Measurements from ENCODE around the gene CCDC127.
A peak's percentile ranks its signal among the peaks of the same experiment; 100 is the strongest.
"Not testable (repeated sequence)": the region's sequence is repeated elsewhere in the genome, so short reads cannot be mapped to it uniquely, and the experiment has no call there.

Gene CCDC127

GRCh38 chr5:234450-234849 lies 16.5 kb upstream of the CCDC127 start:
- TF ChIP-seq, protein P1, sequence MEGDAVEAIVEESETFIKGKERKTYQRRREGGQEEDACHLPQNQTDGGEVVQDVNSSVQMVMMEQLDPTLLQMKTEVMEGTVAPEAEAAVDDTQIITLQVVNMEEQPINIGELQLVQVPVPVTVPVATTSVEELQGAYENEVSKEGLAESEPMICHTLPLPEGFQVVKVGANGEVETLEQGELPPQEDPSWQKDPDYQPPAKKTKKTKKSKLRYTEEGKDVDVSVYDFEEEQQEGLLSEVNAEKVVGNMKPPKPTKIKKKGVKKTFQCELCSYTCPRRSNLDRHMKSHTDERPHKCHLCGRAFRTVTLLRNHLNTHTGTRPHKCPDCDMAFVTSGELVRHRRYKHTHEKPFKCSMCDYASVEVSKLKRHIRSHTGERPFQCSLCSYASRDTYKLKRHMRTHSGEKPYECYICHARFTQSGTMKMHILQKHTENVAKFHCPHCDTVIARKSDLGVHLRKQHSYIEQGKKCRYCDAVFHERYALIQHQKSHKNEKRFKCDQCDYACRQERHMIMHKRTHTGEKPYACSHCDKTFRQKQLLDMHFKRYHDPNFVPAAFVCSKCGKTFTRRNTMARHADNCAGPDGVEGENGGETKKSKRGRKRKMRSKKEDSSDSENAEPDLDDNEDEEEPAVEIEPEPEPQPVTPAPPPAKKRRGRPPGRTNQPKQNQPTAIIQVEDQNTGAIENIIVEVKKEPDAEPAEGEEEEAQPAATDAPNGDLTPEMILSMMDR (IDR thresholded peaks at IDR 0.05), result no peak
- H3K27ac Mint-ChIP-seq, result no peak overlapping the region
- DNase-seq, result no peak
- no peak overlapping the region for H3K4me3 Mint-ChIP-seq
- peaks cover 63% of the 10 kb centered on the region for H3K36me3 Mint-ChIP-seq (ENCODE audit: low read depth)
- H3K27me3 Mint-ChIP-seq (ENCODE audit: low read depth, poor library complexity), result no peaks in the 10 kb centered on the region
- peaks cover 7% of the 10 kb centered on the region for H3K4me1 Mint-ChIP-seq
- H3K9me3 Mint-ChIP-seq, result no peaks in the 10 kb centered on the region

- not testable (repeated sequence) for DNase-seq; H3K27me3 Mint-ChIP-seq (ENCODE audit: low read depth, poor library complexity); H3K9me3 Mint-ChIP-seq; H3K4me1 Mint-ChIP-seq; H3K4me3 Mint-ChIP-seq
- Mint-ChIP-seq H3K27ac (peak overlapping the region; percentile 41), H3K36me3 (ENCODE audit: low read depth) (peaks cover 63% of the 10 kb centered on the region)
These were observed 15.5 kb upstream of the CCDC127 start for GRCh38 chr5:233426-233825.

- H3K27me3 Mint-ChIP-seq (ENCODE audit: low read depth, poor library complexity), result no peaks in the 10 kb centered on the region
- DNase-seq, result no peak
- TF ChIP-seq, protein P1 (IDR thresholded peaks at IDR 0.05), result no peak
- H3K27ac Mint-ChIP-seq, result peak overlapping the region; percentile 78
- no peak overlapping the region for H3K4me3 Mint-ChIP-seq
- H3K4me1 Mint-ChIP-seq, result peaks cover 7% of the 10 kb centered on the region
- H3K9me3 Mint-ChIP-seq, result no peaks in the 10 kb centered on the region
- peaks cover 58% of the 10 kb centered on the region for H3K36me3 Mint-ChIP-seq (ENCODE audit: low read depth)
These were observed 13.7 kb upstream of the CCDC127 start for GRCh38 chr5:231661-232060.

DNA sequence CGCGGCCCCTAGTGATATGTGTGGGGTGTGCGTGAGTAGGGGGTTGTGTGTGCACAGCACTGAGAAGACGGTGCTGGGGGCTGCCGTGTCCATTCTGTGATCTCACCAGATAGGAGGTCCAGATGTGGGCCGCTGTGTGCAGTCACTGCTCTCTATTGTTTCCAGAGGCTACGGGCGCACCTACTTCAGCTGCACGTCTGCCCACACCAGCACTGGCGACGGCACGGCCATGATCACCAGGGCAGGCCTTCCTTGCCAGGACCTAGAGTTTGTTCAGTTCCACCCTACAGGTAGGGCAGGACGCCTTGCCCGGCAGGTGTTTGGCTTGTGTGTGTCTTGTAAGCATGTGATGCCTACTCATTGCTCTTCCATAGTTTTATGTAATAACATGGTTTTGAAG lies 12.8 kb upstream of the CCDC127 start:
- TF ChIP-seq, protein P1 (IDR thresholded peaks at IDR 0.05), result no peak
- Mint-ChIP-seq H3K36me3 (ENCODE audit: low read depth) (peaks cover 58% of the 10 kb centered on the region), H3K9me3 (no peaks in the 10 kb centered on the region), H3K4me3 (no peak overlapping the region), H3K4me1 (peaks cover 7% of the 10 kb centered on the region), H3K27ac (no peak overlapping the region), H3K27me3 (ENCODE audit: low read depth, poor library complexity) (no peaks in the 10 kb centered on the region)
- DNase-seq, result no peak

DNA sequence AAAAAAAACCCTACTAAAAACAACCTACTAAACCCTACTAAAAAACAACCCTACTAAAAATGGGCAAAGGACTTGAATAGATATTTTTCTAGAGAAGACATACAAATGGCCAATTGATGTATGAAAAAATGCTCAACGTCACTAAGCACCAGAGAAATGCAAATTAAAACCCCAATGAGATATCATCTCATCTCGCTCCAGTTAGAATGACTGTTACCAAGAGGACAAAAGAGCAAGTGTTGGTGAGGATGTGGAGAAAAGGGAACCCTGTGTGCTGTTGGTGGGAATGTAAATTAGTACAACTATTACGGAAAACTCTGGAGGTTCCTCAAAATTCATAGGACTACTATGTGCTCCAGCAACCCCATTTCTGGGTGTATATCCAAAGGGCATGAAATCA lies 10.9 kb upstream of the CCDC127 start:
- no peak for DNase-seq
- no peak overlapping the region for H3K4me3 Mint-ChIP-seq

GRCh38 chr5:227375-227774 lies 9.4 kb upstream of the CCDC127 start:
- not testable (repeated sequence) for H3K4me3 Mint-ChIP-seq; H3K4me1 Mint-ChIP-seq; H3K9me3 Mint-ChIP-seq; DNase-seq; H3K27ac Mint-ChIP-seq; H3K27me3 Mint-ChIP-seq (ENCODE audit: low read depth, poor library complexity)
- peaks cover 51% of the 10 kb centered on the region for H3K36me3 Mint-ChIP-seq (ENCODE audit: low read depth)

More for the DNA sequence above, 10.9 kb upstream of the CCDC127 start:
- H3K36me3 Mint-ChIP-seq (ENCODE audit: low read depth), result peaks cover 59% of the 10 kb centered on the region
- peaks cover 7% of the 10 kb centered on the region for H3K4me1 Mint-ChIP-seq
- no peaks in the 10 kb centered on the region for H3K9me3 Mint-ChIP-seq
- TF ChIP-seq, protein P1 (IDR thresholded peaks at IDR 0.05), result no peak
- H3K27ac Mint-ChIP-seq, result no peak overlapping the region
- H3K27me3 Mint-ChIP-seq (ENCODE audit: low read depth, poor library complexity), result no peaks in the 10 kb centered on the region

DNA sequence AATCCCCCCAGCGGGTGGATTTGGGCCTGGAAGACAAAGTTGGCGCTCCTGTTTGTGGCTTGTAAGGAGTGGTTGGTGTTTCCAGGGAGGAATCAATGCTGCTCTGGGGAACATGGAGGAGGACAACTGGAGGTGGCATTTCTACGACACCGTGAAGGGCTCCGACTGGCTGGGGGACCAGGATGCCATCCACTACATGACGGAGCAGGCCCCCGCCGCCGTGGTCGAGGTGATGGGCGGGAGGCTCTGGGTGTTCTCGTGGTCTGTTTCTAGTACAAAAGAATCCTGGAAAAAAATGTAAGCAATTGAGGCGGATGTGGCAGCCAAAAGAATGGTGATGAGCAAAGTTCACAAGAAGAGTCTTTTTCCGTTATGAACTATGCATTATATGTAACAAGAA lies 7.4 kb upstream of the CCDC127 start:
- TF ChIP-seq, protein P1 (IDR thresholded peaks at IDR 0.05), result no peak
- Mint-ChIP-seq H3K9me3 (no peaks in the 10 kb centered on the region), H3K4me3 (no peak overlapping the region), H3K4me1 (peaks cover 14% of the 10 kb centered on the region), H3K36me3 (ENCODE audit: low read depth) (peaks cover 40% of the 10 kb centered on the region), H3K27ac (no peak overlapping the region), H3K27me3 (ENCODE audit: low read depth, poor library complexity) (peaks cover 2% of the 10 kb centered on the region)
- DNase-seq, result no peak

Measured in nephron progenitor cell (in vitro differentiated cells).